Stimulated activated CD4-positive, alpha-beta T cell treated with anti-CD3 and anti-CD28 coated beads, Interleukin-1b, Interleukin-23, amount 100 ng/mL, for 48 hours (primary cell): ENCODE results near the gene CT45A10.
"Not testable (repeated sequence)": the region's sequence is repeated elsewhere in the genome, so short reads cannot be mapped to it uniquely, and the experiment has no call there.

Experiments used
- DNase-seq: peaks from one replicate; pipeline ENCODE4 v3.0.0-alpha.2; 2020

CT45A10 gene, protein sequence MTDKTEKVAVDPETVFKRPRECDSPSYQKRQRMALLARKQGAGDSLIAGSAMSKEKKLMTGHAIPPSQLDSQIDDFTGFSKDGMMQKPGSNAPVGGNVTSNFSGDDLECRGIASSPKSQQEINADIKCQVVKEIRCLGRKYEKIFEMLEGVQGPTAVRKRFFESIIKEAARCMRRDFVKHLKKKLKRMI

DNA sequence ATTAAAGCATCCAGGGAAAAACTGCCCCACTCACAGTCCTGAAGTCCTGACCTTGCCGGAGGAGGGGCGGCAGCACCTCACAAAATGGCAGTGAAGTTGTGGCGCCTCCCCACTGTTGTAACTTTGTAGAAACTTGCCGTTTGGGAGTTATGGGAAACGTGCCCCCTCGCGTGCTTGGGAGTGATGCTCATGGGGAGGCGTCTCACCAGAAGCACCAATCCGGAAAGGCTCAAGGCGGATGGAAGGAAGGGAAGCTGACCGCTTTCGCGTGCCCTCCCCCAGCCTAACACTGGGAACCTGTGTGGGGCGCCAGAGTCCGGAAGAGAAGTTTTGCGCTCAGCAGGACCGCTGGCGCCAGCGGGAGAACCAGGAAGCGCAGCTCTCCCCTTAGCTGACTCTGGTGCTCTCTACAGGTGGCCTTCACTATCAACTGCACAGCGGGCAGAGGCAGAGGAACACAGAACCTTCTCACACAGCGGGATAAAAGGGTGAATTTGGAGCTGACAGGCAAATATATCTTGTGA is at the start of gene CT45A10, which contains the start of gene SAGE1:
Gene CT45A10 (minus strand): TSS at position 151 of the 524 bp plus-strand sequence. CDS start 8,100 bp downstream, outside the sequence.
Gene SAGE1 (plus strand): TSS at position 423 of the 524 bp plus-strand sequence. CDS start 2,527 bp downstream, outside the sequence.
- DNase-seq = no peak

DNA sequence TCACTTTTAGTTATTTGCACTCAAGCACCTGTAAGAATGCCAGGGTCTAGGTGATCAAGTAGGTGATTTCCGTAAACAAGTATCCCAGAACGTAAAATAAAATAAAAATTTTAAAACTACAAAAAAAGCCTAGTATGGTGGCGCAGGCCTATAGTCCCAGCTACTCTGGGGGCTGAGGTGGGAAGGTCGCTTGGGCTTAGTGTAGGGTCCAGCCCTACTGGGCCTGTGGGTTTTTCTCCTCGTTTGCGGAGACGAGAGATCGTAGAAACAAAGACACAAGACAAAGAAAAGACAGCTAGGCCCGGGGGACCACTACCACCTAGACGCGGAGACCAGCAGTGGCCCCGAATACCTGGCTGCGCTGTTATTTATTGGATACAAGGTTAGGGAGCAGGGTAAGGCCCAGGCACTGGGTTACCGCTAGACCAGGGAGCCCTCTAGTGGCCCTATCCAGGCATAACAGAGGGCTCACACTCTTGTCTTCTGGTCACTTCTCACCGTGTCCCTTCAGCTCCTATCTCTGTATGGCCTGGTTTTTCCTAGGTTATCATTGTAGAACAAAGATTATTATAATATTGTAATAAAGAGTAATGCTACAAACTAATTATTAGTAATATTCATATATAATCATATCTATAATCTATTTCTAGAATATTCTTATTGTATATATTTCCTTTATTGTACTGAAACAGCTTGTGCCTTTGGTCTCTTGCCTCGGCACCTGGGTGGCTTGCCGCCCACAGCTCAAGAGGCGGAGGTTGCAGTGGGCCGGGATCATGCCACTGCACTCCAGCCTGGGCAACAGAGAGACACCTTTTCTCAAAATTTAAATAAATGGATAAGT is 38.6 kb upstream of the CT45A10 start:
- DNase-seq = peak; percentile 30

DNA sequence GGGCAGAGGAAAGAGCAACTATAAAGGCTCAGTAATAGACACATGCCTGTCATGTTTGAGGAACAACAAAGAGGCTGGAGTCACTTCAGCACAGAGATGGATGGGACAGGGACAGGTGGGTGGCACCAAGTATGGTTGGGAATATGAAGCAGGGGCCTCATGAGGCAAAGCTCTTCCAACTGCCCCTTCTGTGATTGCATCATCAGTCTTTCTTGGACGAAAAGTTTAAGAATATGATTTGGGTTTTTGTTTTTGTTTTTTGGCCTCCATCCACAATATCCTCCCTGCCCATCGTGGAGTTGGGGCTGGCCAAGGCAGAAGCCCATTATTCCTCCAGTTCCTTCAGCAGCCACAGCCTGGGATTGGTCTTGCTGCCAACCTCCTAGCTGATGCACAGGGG is 34.7 kb upstream of the CT45A10 start:
- no peak for DNase-seq

DNA sequence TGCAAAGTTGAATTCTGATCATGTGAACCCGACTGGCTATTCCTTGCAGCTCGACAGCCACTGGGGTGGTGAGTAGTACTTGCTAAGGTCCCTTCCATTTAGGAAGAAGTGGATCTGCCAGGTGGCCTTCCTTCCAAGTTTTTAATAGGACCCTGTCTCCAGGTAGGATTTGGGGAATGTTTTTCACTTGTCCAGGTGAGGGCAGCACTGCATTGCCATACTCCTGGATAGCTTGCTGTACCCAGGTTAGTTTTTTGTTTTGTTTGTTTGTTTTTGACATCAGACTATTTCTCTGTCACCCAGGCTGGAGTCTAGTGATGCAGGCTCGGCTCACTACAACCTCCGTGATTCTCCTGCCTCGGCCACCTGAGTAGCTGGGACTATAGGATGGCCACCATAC is 30.1 kb upstream of the CT45A10 start:
- no peak for DNase-seq

DNA sequence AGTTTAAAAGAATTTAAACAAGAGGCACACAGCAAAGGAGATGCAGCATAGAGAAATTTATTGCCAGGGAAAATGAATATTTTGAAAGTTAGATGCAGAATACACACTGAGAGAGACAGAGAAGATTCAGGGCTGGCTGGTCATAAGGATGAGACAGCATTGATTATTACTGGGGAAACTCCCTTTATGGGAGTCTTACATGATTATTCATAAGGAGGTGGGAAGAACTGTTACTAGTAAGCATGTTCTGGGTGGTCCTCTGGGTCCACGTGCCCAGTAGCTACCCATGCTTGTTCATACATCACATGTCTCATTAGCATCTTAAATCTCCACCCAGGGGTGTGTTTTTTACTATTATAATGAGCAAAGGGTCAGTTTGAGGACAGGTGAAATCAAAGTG is 27.3 kb upstream of the CT45A10 start:
- DNase-seq = not testable (repeated sequence)

DNA sequence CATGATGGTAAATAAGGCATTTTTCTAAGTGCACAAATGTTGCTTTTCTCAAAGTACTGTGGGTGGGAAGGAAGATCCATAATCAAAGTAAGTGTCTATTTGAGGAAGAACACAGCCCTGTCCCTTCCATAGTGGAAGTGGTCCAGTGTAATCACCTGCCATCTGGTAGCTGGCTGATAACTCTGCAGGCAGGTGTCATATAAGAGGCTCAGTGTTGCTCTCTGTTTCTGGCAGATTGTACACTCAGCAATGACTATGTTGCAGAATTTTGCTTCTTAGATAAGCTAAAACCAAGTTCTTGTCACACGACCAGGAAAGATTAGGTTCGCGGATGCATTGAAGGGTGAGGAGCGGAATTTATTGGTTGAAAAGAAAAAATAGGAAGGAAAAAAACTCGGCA is 21.2 kb upstream of the CT45A10 start:
- no peak for DNase-seq

DNA sequence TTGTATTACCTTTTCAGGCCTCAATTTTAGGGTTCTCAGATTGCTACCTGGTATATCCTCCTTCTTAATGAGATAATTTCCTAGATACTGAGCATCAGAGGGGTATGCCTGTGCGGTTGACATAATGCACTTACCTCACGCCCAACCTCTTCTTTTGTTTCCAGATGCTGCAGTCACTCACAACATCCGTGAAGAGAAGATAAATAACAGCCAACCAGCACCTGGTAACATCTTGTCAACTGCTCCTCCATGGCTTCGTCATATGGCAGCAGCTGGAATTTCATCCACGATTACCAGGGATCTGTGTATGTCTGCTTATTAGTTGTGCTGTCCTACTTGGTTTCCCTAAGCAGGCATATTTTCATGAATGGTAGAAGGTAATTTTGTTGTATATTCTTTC is 17.0 kb upstream of the CT45A10 start:
- no peak for DNase-seq

DNA sequence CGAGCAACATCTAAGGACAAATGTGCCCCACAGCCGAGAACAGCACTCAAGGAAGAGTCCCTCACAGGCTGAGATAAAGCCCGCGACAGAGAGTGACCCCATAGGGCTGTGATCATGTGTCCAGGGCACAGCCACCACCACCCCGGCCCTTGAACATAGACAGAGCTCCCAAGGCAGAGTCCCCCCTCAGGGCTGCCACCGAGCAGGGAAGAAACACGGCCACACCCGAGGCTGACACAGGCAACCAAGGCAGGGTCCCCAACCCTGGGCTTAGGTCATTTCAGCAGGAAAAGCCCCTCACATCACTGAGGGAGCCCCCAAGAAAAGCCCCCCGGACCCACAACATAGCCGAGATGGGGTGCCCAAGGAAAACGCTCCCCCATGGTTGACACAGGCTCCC is 463 bp downstream of the CT45A10 start:
- DNase-seq = no peak

DNA sequence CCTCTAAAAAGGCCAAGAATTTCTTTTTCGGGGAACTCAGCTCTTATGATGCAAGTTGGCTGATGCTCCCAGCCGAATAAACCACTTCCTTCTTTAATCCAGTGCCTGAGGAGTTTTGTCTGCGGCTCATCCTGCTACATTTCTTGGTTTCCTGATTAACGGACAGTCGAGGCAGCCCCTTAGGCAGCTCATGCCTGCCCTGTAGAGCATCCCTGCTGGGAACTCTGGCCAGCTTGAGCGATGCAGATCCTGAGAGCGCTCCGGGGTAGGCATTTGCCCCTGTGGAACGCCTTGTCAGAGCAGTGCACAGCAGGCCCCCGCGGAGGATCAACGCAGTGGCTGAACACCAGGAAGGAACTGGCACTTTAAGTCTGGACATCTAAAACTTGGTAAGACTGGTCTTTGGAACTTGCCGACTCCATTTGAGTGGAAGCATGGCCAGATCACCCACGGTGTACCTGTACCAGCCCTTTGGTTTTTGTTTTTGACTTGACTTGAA is 3.1 kb downstream of the CT45A10 start:
- no peak for DNase-seq

DNA sequence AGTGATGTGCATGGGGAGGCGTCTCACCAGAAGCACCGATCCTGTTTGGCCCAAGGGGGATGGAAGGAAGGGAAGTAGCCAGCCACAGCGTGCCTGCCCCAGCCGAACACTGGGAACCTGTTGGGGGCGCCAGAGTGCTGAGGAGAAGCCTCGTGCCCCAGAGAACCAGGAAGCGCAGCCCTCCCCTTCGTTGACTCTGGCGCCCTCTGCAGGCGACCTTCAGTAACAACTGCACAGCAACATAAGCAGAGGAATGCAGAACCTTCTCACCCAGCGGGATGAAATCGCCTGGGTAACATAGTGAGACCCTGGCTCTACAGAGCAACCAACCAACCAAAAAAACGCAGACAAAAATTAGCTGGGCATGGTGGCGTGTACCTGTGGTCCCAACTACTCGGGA is 4.3 kb downstream of the CT45A10 start:
- DNase-seq = peak; percentile 46

DNA sequence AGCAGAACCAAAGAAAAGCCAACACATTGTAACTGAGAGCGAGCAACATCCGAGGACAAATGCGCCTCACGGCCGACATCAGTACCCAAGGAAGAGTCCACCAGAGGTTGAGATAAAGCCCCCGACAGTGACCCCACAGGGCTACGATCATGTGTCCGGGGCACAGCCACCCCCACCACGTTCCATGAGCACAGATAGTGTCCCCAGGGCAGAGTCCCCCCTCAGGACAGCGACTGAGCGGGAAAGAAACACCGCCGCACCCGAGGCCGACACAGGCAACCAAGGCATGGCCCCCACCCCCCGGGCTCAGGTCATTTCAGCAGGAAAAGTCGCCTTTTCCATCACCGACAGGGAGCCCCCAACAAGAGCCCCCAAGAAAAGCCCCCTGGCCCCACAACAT is 5.0 kb downstream of the CT45A10 start:
- DNase-seq = not testable (repeated sequence)

DNA sequence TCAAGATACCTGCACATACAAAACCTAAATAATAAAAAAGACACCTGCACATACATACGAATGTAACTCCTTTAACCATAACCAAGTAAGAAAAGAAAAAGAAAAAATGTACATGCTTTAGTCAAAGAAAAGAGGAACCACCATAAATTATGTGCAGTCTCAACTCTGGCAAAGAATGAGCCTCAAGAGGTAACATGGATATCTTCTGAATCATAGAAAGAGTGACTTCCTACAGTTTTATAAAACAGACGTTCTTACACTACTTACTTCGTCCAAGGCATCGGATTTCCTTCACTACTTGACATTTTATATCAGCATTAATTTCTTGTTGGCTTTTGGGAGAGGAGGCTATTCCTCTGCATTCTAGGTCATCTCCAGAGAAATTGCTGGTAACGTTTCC is 10.5 kb downstream of the CT45A10 start:
- DNase-seq = not testable (repeated sequence)

DNA sequence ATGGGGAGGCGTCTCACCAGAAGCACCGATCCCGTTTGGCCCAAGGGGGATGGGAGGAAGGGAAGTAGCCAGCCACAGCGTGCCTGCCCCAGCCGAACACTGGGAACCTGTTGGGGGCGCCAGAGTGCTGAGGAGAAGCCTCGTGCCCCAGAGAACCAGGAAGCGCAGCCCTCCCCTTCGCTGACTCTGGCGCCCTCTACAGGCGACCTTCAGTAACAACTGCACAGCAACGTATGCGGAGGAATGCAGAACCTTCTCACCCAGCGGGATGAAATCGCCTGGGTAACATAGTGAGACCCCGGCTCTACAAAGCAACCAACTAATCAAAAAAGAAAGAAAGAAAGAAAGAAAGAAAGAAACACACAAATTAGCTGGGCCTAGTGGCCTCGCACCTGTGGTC is 21.5 kb downstream of the CT45A10 start, which contains the start of gene CT45A9:
Gene CT45A9 (minus strand): TSS at position 101 of the 400 bp plus-strand sequence. CDS start 3,751 bp downstream, outside the sequence.
- DNase-seq = not testable (repeated sequence)

DNA sequence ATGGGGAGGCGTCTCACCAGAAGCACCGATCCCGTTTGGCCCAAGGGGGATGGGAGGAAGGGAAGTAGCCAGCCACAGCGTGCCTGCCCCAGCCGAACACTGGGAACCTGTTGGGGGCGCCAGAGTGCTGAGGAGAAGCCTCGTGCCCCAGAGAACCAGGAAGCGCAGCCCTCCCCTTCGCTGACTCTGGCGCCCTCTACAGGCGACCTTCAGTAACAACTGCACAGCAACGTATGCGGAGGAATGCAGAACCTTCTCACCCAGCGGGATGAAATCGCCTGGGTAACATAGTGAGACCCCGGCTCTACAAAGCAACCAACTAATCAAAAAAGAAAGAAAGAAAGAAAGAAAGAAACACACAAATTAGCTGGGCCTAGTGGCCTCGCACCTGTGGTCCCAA is 38.8 kb downstream of the CT45A10 start, which contains the start of gene CT45A8:
Gene CT45A8 (minus strand): TSS at position 101 of the 400 bp plus-strand sequence. CDS start 3,755 bp downstream, outside the sequence.
- DNase-seq = not testable (repeated sequence)

DNA sequence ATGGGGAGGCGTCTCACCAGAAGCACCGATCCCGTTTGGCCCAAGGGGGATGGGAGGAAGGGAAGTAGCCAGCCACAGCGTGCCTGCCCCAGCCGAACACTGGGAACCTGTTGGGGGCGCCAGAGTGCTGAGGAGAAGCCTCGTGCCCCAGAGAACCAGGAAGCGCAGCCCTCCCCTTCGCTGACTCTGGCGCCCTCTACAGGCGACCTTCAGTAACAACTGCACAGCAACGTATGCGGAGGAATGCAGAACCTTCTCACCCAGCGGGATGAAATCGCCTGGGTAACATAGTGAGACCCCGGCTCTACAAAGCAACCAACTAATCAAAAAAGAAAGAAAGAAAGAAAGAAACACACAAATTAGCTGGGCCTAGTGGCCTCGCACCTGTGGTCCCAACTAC is 56.1 kb downstream of the CT45A10 start, which contains the start of gene CT45A7:
Gene CT45A7 (minus strand): TSS at position 101 of the 400 bp plus-strand sequence. CDS start 3,747 bp downstream, outside the sequence.
- DNase-seq = not testable (repeated sequence)
